Mesenchymal stem cell (in vitro differentiated cells and primary cell): ENCODE measurements around the gene BPIFB6.

Experiments
- DNase-seq: peaks from one replicate; pipeline ENCODE4 v3.0.0-alpha.2; 2013
- H2AFZ ChIP-seq: one replicate; pipeline ENCODE4 v1.6.1; 2013; ENCODE audit warnings: low read depth, mild to moderate bottlenecking, control low read depth, inconsistent platforms, low read length, moderate library complexity
- H2AK5ac ChIP-seq: 2 replicates; pipeline ENCODE4 v1.6.1; 2013; ENCODE audit warnings: low read length, moderate library complexity, mild to moderate bottlenecking, inconsistent platforms; ENCODE audit not compliant: severe bottlenecking
- H2BK120ac ChIP-seq: one replicate; pipeline ENCODE4 v1.6.1; 2013; ENCODE audit warnings: low read depth, mild to moderate bottlenecking, inconsistent platforms, low read length, moderate library complexity
- H2BK12ac ChIP-seq, 2 experiments: one replicate each; pipeline ENCODE4 v1.6.1; 2013; ENCODE audit warnings: inconsistent platforms in 2 of 2, low read length in 2 of 2, mild to moderate bottlenecking in 2 of 2, moderate library complexity in 2 of 2, control low read depth in 1 of 2
- H2BK15ac ChIP-seq: one replicate; pipeline ENCODE4 v1.6.1; 2013; ENCODE audit warnings: mild to moderate bottlenecking, low read depth, inconsistent platforms; ENCODE audit not compliant: poor library complexity, severe bottlenecking
- H2BK5ac ChIP-seq: 2 replicates; pipeline ENCODE4 v1.6.1; 2013; ENCODE audit warnings: low read depth, mild to moderate bottlenecking, low read length, control low read depth, inconsistent platforms; ENCODE audit not compliant: poor library complexity, severe bottlenecking
- H3K14ac ChIP-seq, 2 experiments: one replicate each; pipeline ENCODE4 v1.6.1; 2013; ENCODE audit warnings: inconsistent platforms in 2 of 2, low read length in 2 of 2, control low read depth in 1 of 2, mild to moderate bottlenecking in 1 of 2, moderate library complexity in 1 of 2
- H3K18ac ChIP-seq, 2 experiments: one replicate each; pipeline ENCODE4 v1.6.1; 2013; ENCODE audit warnings: inconsistent platforms in 2 of 2, low read length in 2 of 2, control low read depth in 1 of 2, low read depth in 1 of 2, mild to moderate bottlenecking in 1 of 2
- H3K23ac ChIP-seq, 2 experiments: one replicate each; pipeline ENCODE4 v1.6.1; 2013; ENCODE audit warnings: inconsistent platforms in 2 of 2, low read length in 2 of 2, mild to moderate bottlenecking in 2 of 2, moderate library complexity in 2 of 2, control low read depth in 1 of 2
- H3K27ac ChIP-seq: 2 replicates; pipeline ENCODE4 v1.5.1; 2013; ENCODE audit warnings: mild to moderate bottlenecking, moderate library complexity, low read length, control low read depth, inconsistent platforms; ENCODE audit not compliant: poor library complexity, severe bottlenecking
- H3K27me3 ChIP-seq, 2 experiments: 2 replicates each; pipeline versions ENCODE4 v1.6.1 to v1.7.0; 2013; ENCODE audit warnings: low read length in 2 of 2, mild to moderate bottlenecking in 2 of 2, moderate library complexity in 2 of 2, control low read depth in 1 of 2, inconsistent platforms in 1 of 2; ENCODE audit not compliant: control insufficient read depth in 1 of 2, insufficient read depth in 1 of 2
- H3K36me3 ChIP-seq, 2 experiments: 2 replicates each; pipeline versions ENCODE4 v1.6.1 to v1.7.0; 2013; ENCODE audit warnings: low read length in 2 of 2, control low read depth in 1 of 2, inconsistent platforms in 1 of 2, low read depth in 1 of 2, mild to moderate bottlenecking in 1 of 2; ENCODE audit not compliant: insufficient read depth in 2 of 2, control insufficient read depth in 1 of 2
- H3K4ac ChIP-seq, 2 experiments: one replicate each; pipeline ENCODE4 v1.6.1; 2013; ENCODE audit warnings: inconsistent platforms in 2 of 2, low read length in 2 of 2, mild to moderate bottlenecking in 2 of 2, moderate library complexity in 2 of 2, control low read depth in 1 of 2, low read depth in 1 of 2
- H3K4me1 ChIP-seq: 2 replicates; pipeline ENCODE4 v1.6.1; 2013; ENCODE audit warnings: low read depth, low read length, control low read depth; ENCODE audit not compliant: control insufficient read depth, insufficient read depth
- H3K4me2 ChIP-seq: 2 replicates; pipeline ENCODE4 v1.6.1; 2013; ENCODE audit warnings: low read length, mild to moderate bottlenecking, inconsistent platforms; ENCODE audit not compliant: poor library complexity, severe bottlenecking
- H3K4me3 ChIP-seq, 2 experiments: 2 replicates each; pipeline versions ENCODE4 v1.5.1 to v1.7.0; 2013; ENCODE audit warnings: low read length in 2 of 2, mild to moderate bottlenecking in 2 of 2, control low read depth in 1 of 2, low read depth in 1 of 2; ENCODE audit not compliant: insufficient read depth in 1 of 2
- H3K79me1 ChIP-seq: replicated peaks from 2 replicates; pipeline ENCODE4 v1.6.1; 2013; ENCODE audit warnings: mild to moderate bottlenecking, control low read depth, low read length, inconsistent platforms; ENCODE audit not compliant: poor library complexity, severe bottlenecking
- H3K9ac ChIP-seq: 2 replicates; pipeline ENCODE4 v1.7.0; 2013; ENCODE audit warnings: mild to moderate bottlenecking, low read length, moderate library complexity
- H3K9me3 ChIP-seq: 2 replicates; pipeline ENCODE4 v1.7.0; 2013; ENCODE audit warnings: mild to moderate bottlenecking, low read length; ENCODE audit not compliant: control insufficient read depth
- H4K8ac ChIP-seq: one replicate; pipeline ENCODE4 v1.6.1; 2013; ENCODE audit warnings: inconsistent platforms, mild to moderate bottlenecking, low read length, moderate library complexity
- H4K91ac ChIP-seq: one replicate; pipeline ENCODE4 v1.6.1; 2013; ENCODE audit warnings: mild to moderate bottlenecking, low read length, inconsistent platforms
- WGBS: methylation state at CpG from one replicate; pipeline ENCODE4 v1.1.7; 2013; ENCODE audit warnings: mixed read lengths; 5-methylcytosine and 5-hydroxymethylcytosine counted together

BPIFB6 gene

DNA sequence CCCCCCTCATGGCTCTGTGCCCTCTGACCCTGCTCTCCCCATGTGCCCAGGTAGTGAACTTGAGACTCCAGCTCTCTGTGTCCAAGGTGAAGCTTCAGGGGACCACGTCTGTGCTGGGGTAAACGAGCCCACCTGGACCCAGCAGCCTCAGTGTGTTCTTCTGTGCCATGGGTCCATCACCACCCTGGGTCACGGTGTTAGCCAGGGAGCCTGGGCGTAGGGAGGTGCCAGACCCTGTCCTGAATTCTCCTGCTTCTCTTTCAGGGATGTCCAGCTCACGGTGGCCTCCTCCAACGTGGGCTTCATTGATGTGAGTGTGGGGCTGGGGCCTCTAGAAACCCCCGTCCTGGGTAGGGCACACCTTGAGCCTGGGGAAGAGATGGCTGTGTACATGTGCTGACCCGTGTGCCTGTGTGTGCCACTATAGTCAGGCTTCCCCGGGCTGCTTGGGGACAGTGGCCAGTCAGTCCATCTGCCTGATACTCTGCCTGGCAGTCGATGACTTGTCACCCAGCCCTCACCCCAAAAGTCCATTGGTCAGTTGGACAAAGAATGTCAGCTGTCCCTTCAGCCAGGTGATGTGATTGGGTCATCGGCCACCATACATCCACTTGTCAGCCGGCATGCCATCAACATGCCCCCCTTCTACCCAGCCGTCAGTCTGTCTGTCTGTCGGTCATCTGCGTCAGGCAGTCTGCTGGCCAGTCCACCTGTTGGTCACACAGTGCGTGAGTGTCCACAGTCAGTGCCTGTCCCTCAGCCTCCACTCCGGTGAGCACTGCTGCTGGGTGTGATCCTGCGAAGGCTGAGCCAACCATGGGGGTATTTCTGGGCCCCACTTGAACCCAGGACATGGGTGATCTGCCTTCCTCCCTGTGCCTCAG, 10.9 kb upstream of the BPIFB6 start:
- 78% methylated on average over 18 of the region's 18 CpGs for WGBS
- no peak overlapping the region for H3K23ac ChIP-seq

DNA sequence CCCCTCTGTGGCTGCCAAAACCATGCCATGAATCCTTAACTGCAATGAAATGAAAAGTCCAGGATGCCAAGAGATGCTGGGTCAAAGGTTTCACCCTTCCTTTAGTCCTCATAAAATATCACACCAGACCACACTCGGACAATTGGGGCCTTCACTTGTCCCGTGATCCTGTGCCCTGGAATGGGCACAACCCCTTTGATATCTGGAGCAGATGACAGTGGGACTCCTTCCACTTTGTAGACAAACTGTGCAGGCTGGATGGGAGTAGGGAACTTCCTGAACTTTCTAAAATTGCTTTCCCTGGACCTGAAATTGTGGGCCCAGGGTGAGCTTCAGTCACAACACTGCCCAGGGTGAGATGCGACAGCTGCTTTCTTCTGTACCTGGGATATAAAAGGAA, 9.6 kb upstream of the BPIFB6 start:
- Histone ChIP-seq H3K18ac (no peak overlapping the region), H3K27me3 (peaks cover under 1 to 43% of the 10 kb centered on the region in 2 experiments), H2AFZ (no peak overlapping the region), H3K36me3 (no peaks in the 10 kb centered on the region), H3K4me3 (no peak overlapping the region), H2BK15ac (no peak overlapping the region), H3K9ac (no peak overlapping the region), H3K9me3 (peaks cover 6% of the 10 kb centered on the region), H4K8ac (no peak overlapping the region), H3K4ac (no peak overlapping the region), H3K4me2 (no peak overlapping the region), H2BK5ac (no peak overlapping the region), H2AK5ac (no peak overlapping the region), H3K4me1 (no peaks in the 10 kb centered on the region), H2BK12ac (no peak overlapping the region), H3K14ac (no peak overlapping the region), H4K91ac (no peak overlapping the region), H2BK120ac (no peak overlapping the region), H3K79me1 (no peaks in the 10 kb centered on the region), H3K27ac (no peak overlapping the region), H3K23ac (no peak overlapping the region)
- 74% methylated on average over 3 of the region's 3 CpGs for WGBS
- no peak for DNase-seq

More for the DNA sequence above, 10.9 kb upstream of the BPIFB6 start:
- peaks cover 5% of the 10 kb centered on the region for H3K9me3 ChIP-seq
- no peak overlapping the region for H2BK5ac ChIP-seq
- no peak overlapping the region for H3K9ac ChIP-seq
- H2BK12ac ChIP-seq, result no peak overlapping the region
- H2BK15ac ChIP-seq, result no peak overlapping the region
- H4K8ac ChIP-seq, result no peak overlapping the region
- H3K27ac ChIP-seq, result no peak overlapping the region
- no peaks in the 10 kb centered on the region for H3K36me3 ChIP-seq
- H3K4me3 ChIP-seq, result no peak overlapping the region
- no peak overlapping the region for H3K4me2 ChIP-seq
- no peak overlapping the region for H2AFZ ChIP-seq
- H3K27me3 ChIP-seq, result peaks cover 10 to 56% of the 10 kb centered on the region in 2 experiments
- no peak overlapping the region for H4K91ac ChIP-seq
- no peak overlapping the region for H2AK5ac ChIP-seq
- H3K4ac ChIP-seq, result no peak overlapping the region
- no peak overlapping the region for H2BK120ac ChIP-seq
- no peak overlapping the region for H3K18ac ChIP-seq
- H3K4me1 ChIP-seq, result no peaks in the 10 kb centered on the region
- no peak overlapping the region for H3K14ac ChIP-seq
- no peaks in the 10 kb centered on the region for H3K79me1 ChIP-seq
- no peak for DNase-seq

DNA sequence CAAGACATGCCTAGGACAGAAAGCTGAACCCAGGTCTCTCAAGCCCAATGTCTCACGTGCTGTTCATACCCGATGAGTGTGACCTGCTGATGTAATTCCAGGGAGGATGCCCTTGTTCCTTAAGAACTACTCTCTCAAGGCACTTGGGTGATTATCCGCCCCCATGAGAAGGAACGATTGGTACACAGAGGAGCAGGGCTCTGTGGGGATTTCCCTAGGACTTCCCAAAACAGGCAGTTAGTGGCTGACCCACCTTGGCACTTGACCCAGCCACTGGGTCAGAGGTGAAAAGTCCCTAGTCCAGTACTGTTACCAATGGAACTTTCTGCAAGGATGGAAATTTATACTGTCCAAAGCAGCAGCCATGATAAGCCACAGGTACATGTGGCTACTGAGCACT, 9.2 kb upstream of the BPIFB6 start:
- H3K79me1 ChIP-seq, result no peaks in the 10 kb centered on the region
- H2AFZ ChIP-seq, result no peak overlapping the region
- H2BK15ac ChIP-seq, result no peak overlapping the region
- no peak overlapping the region for H3K4me3 ChIP-seq
- no peak overlapping the region for H3K4ac ChIP-seq
- H2BK5ac ChIP-seq, result no peak overlapping the region
- no peaks in the 10 kb centered on the region for H3K4me1 ChIP-seq
- H3K14ac ChIP-seq, result no peak overlapping the region
- H3K9me3 ChIP-seq, result peaks cover 6% of the 10 kb centered on the region
- no peak overlapping the region for H4K91ac ChIP-seq
- H3K9ac ChIP-seq, result no peak overlapping the region
- H3K23ac ChIP-seq, result no peak overlapping the region
- DNase-seq, result no peak
- no peak overlapping the region for H3K27ac ChIP-seq
- H3K18ac ChIP-seq, result no peak overlapping the region
- H3K4me2 ChIP-seq, result no peak overlapping the region
- 82% methylated on average over 4 of the region's 4 CpGs for WGBS
- no peak overlapping the region for H4K8ac ChIP-seq
- H2BK120ac ChIP-seq, result no peak overlapping the region
- H2BK12ac ChIP-seq, result no peak overlapping the region
- peaks cover 0 to 45% of the 10 kb centered on the region in 2 experiments for H3K27me3 ChIP-seq
- no peaks in the 10 kb centered on the region for H3K36me3 ChIP-seq
- no peak overlapping the region for H2AK5ac ChIP-seq

DNA sequence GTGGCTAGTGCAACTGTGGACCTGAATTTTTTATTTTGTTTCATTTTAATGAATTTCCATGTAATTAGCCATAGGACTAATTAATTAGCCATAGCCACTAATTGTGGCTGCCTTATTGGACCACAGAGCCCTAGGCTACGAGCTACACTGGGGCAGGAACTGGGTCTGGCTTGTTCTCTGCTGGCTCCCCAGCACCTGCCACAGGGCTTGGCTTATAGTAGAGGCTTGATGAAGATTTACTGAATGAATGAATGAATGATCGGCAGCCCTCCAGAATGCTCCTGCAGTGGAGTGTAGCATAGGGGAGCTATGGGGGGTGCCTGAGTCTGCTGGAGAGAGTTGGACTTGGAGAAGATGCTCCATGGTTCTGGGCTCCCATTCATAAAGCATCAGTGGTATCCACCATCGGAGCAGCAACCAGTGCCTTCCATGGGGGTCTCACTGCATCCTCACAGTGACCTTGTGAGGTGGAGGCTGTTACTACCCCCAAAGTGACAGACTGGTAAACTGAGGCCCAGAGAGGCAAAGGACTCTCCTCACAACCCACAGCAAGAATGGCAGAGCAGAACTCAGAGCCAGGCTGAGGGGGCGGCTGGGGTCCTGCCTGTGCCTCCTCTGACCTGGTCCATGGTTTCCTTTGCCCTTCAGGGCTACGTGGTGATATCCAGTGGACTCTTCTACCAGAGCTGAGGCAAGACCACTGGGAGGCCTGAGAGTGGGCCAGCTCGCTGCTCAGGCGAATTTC, 8.6 kb upstream of the BPIFB6 start:
- H3K9ac ChIP-seq, result no peak overlapping the region
- no peaks in the 10 kb centered on the region for H3K4me1 ChIP-seq

More for the DNA sequence above, 8.6 kb upstream of the BPIFB6 start:
- Histone ChIP-seq H3K79me1 (no peaks in the 10 kb centered on the region), H2BK5ac (no peak overlapping the region), H3K18ac (no peak overlapping the region), H3K4ac (no peak overlapping the region), H3K4me2 (no peak overlapping the region), H2BK15ac (no peak overlapping the region), H3K36me3 (no peaks in the 10 kb centered on the region), H2AK5ac (no peak overlapping the region), H2AFZ (no peak overlapping the region), H3K23ac (no peak overlapping the region), H3K27ac (no peak overlapping the region), H3K9me3 (peaks cover 6% of the 10 kb centered on the region), H3K14ac (no peak overlapping the region), H4K8ac (no peak overlapping the region), H4K91ac (no peak overlapping the region), H3K4me3 (no peak overlapping the region), H2BK12ac (no peak overlapping the region), H2BK120ac (no peak overlapping the region), H3K27me3 (peaks cover 1 to 44% of the 10 kb centered on the region in 2 experiments)
- DNase-seq, result no peak
- WGBS, result 58% methylated on average over 7 of the region's 7 CpGs
